Activated CD8-positive, alpha-beta T cell treated with anti-CD3 and anti-CD28 coated beads for 36 hours (primary cell): ENCODE data around the gene TTC23L. TPM values are rescaled to one million over a fixed set of nuclear protein-coding genes. Genes with fewer than 3 reads are reported as not detected.

Experiments used
- ATAC-seq: fragments of 200-7000 bp; cut with Tn5 transposase; one replicate; pipeline ENCODE4 v1.10.0; 2021; ENCODE audit warnings: mild to moderate bottlenecking, moderate library complexity
- CTCF ChIA-PET: fragments of 350-600 bp; sonication (Branson Sonifier 250); formaldehyde crosslinking; loops from one replicate; lab custom pipeline; 2021; ENCODE audit warnings: antibody characterized with exemption; lab: Charles Lee
- POLR2A ChIA-PET: fragments of 350-600 bp; sonication (Branson Sonifier 250); formaldehyde crosslinking; loops from one replicate; lab custom pipeline; 2021; ENCODE audit warnings: antibody characterized with exemption; lab: Charles Lee
- DNase-seq: peaks from one replicate; pipeline ENCODE4 v3.0.0-alpha.2; 2020
- H3K27ac Mint-ChIP-seq: one replicate; pipeline ENCODE4 v1.8.0; 2021; ENCODE audit warnings: mild to moderate bottlenecking, mixed read lengths
- H3K27me3 Mint-ChIP-seq: one replicate; pipeline ENCODE4 v1.8.0; 2021; ENCODE audit warnings: mixed read lengths
- H3K36me3 Mint-ChIP-seq: one replicate; pipeline ENCODE4 v1.8.0; 2021; ENCODE audit warnings: low read depth, mixed read lengths
- H3K4me1 Mint-ChIP-seq: one replicate; pipeline ENCODE4 v1.8.0; 2021; ENCODE audit warnings: low read depth, mixed read lengths
- H3K4me3 Mint-ChIP-seq: one replicate; pipeline ENCODE4 v1.8.0; 2021; ENCODE audit warnings: mild to moderate bottlenecking, moderate library complexity, mixed read lengths
- H3K9me3 Mint-ChIP-seq: one replicate; pipeline ENCODE4 v1.8.0; 2021; ENCODE audit warnings: mixed read lengths
- intact Hi-C: fragments of 100-400 bp; cut with micrococcal nuclease; formaldehyde crosslinking; loops from one replicate; pipeline ENCODE4 v1.10.0; 2022
- total RNA-seq, 2 experiments: library from RNA; stranded (reverse); gene quantifications; one replicate each; pipeline ENCODE4 v1.2.3, GENCODE V29; 2021
- TF ChIP-seq, protein P1 (sequence below): fragments of 200-600 bp; IDR thresholded peaks from one replicate; pipeline ENCODE4 v1.8.0; 2022; ENCODE audit warnings: antibody characterized with exemption, mild to moderate bottlenecking

TTC23L gene
- total RNA-seq, 2 experiments from 2014 or later, result 0.22 to 0.41 TPM

GRCh38 chr5:34813509-34813908 is 25.5 kb upstream of the TTC23L start:
- Mint-ChIP-seq H3K4me1 (no peaks in the 10 kb centered on the region), H3K27me3 (peaks cover 3% of the 10 kb centered on the region), H3K4me3 (no peak overlapping the region), H3K27ac (no peak overlapping the region), H3K36me3 (no peaks in the 10 kb centered on the region), H3K9me3 (no peaks in the 10 kb centered on the region)
- no peak for ATAC-seq
- ChIA-PET CTCF (interaction anchor here (1.1 to 1.3 kb wide), 2 partner anchors 25 to 90 kb away, joined by 3 read pairs; partner anchors contain the start of gene TTC23L), POLR2A (no interaction called here)
- intact Hi-C loops, result no loop called here
- TF ChIP-seq, protein P1, sequence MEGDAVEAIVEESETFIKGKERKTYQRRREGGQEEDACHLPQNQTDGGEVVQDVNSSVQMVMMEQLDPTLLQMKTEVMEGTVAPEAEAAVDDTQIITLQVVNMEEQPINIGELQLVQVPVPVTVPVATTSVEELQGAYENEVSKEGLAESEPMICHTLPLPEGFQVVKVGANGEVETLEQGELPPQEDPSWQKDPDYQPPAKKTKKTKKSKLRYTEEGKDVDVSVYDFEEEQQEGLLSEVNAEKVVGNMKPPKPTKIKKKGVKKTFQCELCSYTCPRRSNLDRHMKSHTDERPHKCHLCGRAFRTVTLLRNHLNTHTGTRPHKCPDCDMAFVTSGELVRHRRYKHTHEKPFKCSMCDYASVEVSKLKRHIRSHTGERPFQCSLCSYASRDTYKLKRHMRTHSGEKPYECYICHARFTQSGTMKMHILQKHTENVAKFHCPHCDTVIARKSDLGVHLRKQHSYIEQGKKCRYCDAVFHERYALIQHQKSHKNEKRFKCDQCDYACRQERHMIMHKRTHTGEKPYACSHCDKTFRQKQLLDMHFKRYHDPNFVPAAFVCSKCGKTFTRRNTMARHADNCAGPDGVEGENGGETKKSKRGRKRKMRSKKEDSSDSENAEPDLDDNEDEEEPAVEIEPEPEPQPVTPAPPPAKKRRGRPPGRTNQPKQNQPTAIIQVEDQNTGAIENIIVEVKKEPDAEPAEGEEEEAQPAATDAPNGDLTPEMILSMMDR, result no peak
- DNase-seq, result no peak

- POLR2A ChIA-PET, result interaction anchor here (0.7 kb wide), 1 partner anchor 25 kb away, joined by 3 read pairs; no protein-coding TSS in a partner anchor
- TF ChIP-seq, protein P1, result no peak
- CTCF ChIA-PET, result interaction anchor here (0.8 to 1.3 kb wide), 4 partner anchors 12 to 294 kb away, joined by 3 to 4 read pairs (median 3); no protein-coding TSS in a partner anchor
- Mint-ChIP-seq H3K4me3 (no peak overlapping the region), H3K9me3 (no peaks in the 10 kb centered on the region), H3K27me3 (no peaks in the 10 kb centered on the region), H3K36me3 (no peaks in the 10 kb centered on the region), H3K4me1 (no peaks in the 10 kb centered on the region), H3K27ac (no peak overlapping the region)
- intact Hi-C loops, result no loop called here
- ATAC-seq (no peak), DNase-seq (no peak)
These were observed 21.2 kb upstream of the TTC23L start for GRCh38 chr5:34817558-34818351.

- Mint-ChIP-seq H3K9me3 (no peaks in the 10 kb centered on the region), H3K27me3 (no peaks in the 10 kb centered on the region), H3K36me3 (no peaks in the 10 kb centered on the region), H3K27ac (no peak overlapping the region), H3K4me1 (no peaks in the 10 kb centered on the region), H3K4me3 (no peak overlapping the region)
- intact Hi-C loops, result no loop called here
- TF ChIP-seq, protein P1, result no peak
- ATAC-seq (no peak), DNase-seq (no peak)
- CTCF ChIA-PET, result interaction anchor here (1.2 to 1.3 kb wide), 2 partner anchors 11 to 80 kb away, joined by 3 to 4 read pairs; no protein-coding TSS in a partner anchor
- POLR2A ChIA-PET, result no interaction called here
These were observed 20.2 kb upstream of the TTC23L start for GRCh38 chr5:34818717-34819116.

DNA sequence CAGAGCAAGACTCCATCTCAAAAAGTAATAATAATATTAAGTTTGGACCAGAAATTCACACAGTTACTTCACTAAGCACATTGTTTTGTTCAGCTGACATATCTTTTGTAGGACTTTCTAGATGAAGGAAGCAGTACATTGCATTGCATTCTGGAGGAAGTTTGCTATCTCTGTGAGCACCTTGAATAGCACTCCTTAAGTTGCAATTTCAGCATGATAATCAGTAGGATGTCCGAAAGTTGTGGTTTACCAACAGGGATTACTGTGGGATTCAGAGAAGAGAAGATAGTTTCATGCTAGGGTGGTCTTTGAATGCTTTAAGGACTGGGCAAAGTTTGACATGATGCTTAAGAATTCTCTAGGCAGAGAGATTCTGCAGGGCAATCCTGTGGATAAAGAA is 18.4 kb upstream of the TTC23L start:
- no peaks in the 10 kb centered on the region for H3K4me1 Mint-ChIP-seq
- CTCF ChIA-PET, result no interaction called here

More for the DNA sequence above, 18.4 kb upstream of the TTC23L start:
- no peak overlapping the region for H3K4me3 Mint-ChIP-seq
- intact Hi-C loops, result no loop called here
- DNase-seq (no peak), ATAC-seq (no peak)
- TF ChIP-seq, protein P1, result no peak
- H3K9me3 Mint-ChIP-seq, result no peaks in the 10 kb centered on the region
- no peak overlapping the region for H3K27ac Mint-ChIP-seq
- H3K27me3 Mint-ChIP-seq, result no peaks in the 10 kb centered on the region
- POLR2A ChIA-PET, result no interaction called here
- no peaks in the 10 kb centered on the region for H3K36me3 Mint-ChIP-seq
